Measurements from ENCODE around the gene FOCAD.

FOCAD gene

GRCh38 chr9:21030389-21031035 is 346.5 kb downstream of the FOCAD start:
- peak; percentile 67 for DNase-seq

- DNase-seq = peak; percentile 63
Observed at GRCh38 chr9:21031091-21031807, 347.2 kb downstream of the FOCAD start, which contains the start of gene HACD4. TSS of gene HACD4 (minus strand) at chr9:21031640. CDS start at chr9:21031590, 50 bp downstream.

- no peak for DNase-seq
Observed at GRCh38 chr9:21031808-21032183, 347.7 kb downstream of the FOCAD start.

GRCh38 chr9:21037278-21037677 is 353.2 kb downstream of the FOCAD start:
- no peak for DNase-seq

- DNase-seq = no peak
Observed at GRCh38 chr9:21039302-21039701, 355.2 kb downstream of the FOCAD start.

DNA sequence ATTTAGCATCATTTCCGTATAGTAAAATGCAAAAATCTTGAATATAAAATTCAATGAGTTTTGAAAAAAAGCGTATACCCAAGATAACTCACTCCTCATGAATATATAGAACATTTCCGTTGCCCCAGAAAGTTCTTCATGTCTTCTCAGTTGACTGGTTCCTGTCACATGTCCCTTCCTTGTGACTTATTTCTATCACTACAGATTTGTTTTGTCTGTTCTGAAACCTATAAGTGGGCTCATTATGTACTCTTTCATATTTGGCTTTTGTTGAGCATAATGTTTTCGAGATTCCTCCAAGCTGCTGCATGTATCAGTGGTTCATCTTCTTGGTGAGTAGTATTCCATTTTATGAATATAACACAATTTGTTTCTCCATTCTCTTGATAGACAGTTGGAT is 358.4 kb downstream of the FOCAD start:
- no peak for DNase-seq

DNA sequence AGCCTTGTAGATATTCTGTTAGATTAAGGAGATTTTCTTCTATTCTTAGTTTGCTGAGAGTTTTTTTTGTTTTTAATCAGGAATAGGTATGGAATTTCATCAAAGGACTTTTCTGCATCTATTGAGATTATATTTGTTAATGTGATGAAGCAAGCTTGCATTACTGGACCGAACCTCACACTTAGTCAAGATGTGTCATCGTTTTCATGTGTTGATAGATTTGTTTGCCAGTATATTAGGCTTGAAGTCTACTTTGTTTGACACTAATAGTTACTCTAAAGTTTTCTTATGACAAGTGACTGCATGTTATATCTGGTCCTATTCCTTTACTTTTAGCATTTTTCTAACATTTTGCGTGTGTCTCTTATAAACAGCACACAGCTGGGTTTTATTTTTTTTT is 359.8 kb downstream of the FOCAD start:
- DNase-seq = no peak

All from CD4-positive, alpha-beta T cell treated with Interleukin-4 for 4 hours (primary cell).